Measurements from ENCODE around the gene SMKR1.
"Not testable (repeated sequence)": the region's sequence is repeated elsewhere in the genome, so short reads cannot be mapped to it uniquely, and the experiment has no call there.

Gene SMKR1

GRCh38 chr7:129489491-129489890 is 12.8 kb upstream of the SMKR1 start:
- no peak for DNase-seq

DNA sequence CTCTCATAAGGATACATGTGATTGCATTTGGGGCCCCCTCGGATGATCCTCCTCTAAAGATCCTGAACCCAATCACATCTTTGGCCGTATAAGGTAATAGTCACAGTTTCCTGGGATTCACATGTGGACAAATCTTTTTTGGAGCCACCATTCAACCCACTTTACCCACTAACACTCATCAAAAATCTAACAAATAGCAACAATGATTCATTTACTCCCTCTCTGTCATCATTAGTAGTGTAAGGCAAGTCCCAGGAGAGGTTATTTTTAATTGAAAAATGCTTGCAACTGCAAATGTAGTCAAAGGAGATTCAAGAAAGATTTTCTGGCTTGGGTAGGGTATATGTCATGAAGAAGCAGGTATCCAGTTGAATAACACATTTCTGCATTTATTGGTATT is 9.9 kb upstream of the SMKR1 start:
- DNase-seq: no peak

DNA sequence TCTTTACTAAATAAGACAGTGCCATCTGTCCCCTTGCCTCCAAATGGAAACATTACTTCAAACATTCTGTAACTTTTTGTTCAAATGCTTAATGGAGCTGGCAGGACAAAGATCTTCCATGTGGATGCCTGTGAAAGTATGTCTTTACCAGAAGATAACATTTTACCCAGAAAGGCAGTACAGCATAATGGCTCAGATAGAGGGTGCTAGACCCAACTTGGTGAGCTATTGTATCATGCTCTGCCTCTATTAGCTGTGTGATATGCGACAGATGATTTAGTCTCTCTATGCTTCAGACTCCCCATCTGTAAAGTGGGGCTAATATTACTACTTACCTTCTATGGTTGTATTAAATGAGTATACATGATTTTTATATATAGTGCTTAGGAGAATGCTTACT is 8.8 kb upstream of the SMKR1 start:
- no peak for DNase-seq

GRCh38 chr7:129494041-129494440 is 8.3 kb upstream of the SMKR1 start:
- DNase-seq: no peak

GRCh38 chr7:129495987-129496386 is 6.3 kb upstream of the SMKR1 start:
- no peak for DNase-seq

- DNase-seq: no peak
These were observed 5.7 kb upstream of the SMKR1 start for GRCh38 chr7:129496653-129497052.

- DNase-seq: no peak
These were observed 5.2 kb upstream of the SMKR1 start for GRCh38 chr7:129497156-129497555.

DNA sequence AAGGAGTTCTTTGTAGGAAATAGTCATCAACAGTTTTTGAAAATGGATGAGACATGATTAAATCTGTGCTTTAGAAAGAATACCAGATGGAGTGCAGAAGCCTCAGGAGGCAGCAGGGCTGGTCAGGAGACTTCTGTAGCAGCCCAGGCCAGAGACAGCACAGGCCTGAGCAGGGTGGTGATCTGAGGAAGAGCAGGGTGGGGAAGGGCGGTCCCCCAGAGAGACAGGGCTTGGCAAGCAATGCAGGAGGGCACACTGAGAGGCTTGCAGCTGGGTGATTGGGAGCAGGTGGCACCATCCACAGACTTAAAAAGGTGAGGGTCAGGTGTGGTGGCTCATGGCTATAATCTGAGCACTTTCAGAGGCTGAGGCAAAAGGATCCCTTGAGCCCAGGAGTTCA is 4.3 kb upstream of the SMKR1 start:
- no peak for DNase-seq

GRCh38 chr7:129499999-129500398 is 2.3 kb upstream of the SMKR1 start:
- no peak for DNase-seq

GRCh38 chr7:129502708-129503685 is 666 bp downstream of the SMKR1 start:
- DNase-seq: no peak

GRCh38 chr7:129503725-129504124 is 1.4 kb downstream of the SMKR1 start:
- no peak for DNase-seq

DNA sequence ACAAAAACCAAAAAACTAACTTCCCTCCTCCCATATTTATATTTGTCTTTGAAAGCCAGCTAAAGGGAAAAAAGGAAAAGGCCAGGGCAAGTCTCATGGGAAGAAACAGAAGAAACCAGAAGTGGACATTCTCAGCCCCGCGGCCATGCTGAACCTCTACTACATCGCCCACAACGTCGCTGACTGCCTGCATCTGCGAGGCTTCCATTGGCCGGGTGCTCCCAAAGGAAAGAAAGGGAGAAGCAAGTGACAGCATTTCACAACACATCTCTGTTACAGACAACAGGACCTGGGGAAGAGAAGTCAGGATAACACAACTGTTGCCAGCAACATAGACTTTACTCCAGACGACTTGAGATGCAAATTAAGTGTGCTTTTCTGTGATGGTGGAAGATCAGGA is 9.9 kb downstream of the SMKR1 start:
- DNase-seq: no peak

- DNase-seq: no peak
These were observed 11.2 kb downstream of the SMKR1 start for GRCh38 chr7:129513546-129513945.

GRCh38 chr7:129514683-129515082 is 12.4 kb downstream of the SMKR1 start:
- DNase-seq: no peak

- DNase-seq: no peak
These were observed 13.1 kb downstream of the SMKR1 start for GRCh38 chr7:129515381-129515780.

DNA sequence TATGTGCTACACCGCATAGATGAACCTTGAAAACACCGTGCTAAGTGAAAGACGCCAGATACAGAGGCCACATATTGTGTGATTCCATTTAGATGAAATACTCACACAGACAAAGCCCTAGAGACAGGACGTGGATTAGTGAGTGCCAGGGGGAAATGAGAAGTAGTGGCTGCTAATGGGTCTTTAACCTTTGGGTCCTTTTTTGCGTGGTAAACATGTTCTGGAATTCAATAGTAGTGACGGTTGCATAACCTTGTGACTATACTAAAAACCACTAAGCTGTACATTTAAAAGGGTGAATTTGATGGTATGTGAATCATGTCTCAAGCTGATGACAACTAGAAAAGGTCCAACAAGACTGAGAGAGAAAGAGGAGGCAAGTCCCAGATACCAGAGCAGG is 15.6 kb downstream of the SMKR1 start:
- DNase-seq: no peak

- DNase-seq: no peak
These were observed 17.1 kb downstream of the SMKR1 start for GRCh38 chr7:129519464-129519863.

DNA sequence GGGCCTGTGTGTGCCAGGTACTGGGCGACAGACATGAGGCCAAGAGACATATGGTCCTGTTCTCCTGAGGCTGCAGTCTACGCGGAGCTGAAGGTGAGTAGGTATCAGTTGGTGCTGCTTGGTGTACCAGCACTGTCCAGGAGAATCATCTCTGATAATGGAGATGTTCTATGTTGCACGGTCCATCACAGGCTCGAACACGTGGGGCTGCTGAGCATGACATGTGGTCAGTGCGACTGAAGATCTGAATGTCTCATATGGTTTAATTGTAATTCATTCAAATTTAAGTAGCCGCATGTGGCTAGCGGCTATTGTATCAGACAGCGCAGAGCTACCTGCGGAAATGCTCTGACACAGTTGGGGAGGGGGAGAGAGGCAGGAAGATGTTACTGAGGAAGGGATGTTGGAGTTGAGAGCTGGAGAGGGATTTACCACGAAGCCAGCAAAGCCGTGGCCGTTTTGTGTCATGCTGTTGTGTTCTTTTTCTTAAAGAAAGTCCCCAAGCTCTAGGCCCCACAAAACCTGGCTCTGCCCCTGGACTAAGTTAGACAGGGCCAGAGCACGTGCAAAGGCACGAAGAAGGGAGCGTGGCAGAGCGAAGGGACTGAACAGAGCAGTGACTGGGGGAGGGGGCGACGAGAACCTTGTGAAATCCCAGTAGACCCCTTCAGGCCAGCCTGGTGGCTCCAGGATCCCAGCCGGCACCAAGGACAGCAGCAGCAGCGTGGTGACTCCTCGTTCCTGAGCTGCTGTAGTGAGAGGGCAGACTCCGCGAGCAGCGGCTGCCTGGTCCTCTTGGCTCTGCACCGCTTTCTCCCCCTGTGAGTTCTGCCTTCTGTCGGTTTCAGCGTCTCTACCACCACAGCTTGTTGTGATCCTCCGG is 20.0 kb downstream of the SMKR1 start:
- DNase-seq: no peak

GRCh38 chr7:129522971-129523340 is 20.6 kb downstream of the SMKR1 start:
- DNase-seq: no peak

DNA sequence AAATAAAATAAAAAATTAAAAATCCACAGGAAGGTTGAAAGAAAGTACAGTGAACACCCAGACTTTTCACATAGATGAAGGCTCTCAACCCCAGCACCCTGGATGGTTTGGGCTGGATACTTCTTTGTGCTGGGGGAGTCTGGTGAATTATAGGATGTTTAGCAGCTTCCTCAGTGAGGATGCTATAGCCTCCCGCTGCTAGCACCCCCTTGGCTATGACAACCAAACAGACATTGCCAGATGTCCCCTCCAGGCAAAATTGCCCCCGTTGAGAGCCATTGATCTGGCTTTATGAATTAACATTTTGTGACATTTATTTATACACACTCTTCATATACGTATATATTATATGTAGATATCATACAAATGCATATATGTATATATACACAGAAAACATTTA is 21.6 kb downstream of the SMKR1 start:
- DNase-seq: no peak

GRCh38 chr7:129524405-129524804 is 22.1 kb downstream of the SMKR1 start:
- DNase-seq: not testable (repeated sequence)

DNA sequence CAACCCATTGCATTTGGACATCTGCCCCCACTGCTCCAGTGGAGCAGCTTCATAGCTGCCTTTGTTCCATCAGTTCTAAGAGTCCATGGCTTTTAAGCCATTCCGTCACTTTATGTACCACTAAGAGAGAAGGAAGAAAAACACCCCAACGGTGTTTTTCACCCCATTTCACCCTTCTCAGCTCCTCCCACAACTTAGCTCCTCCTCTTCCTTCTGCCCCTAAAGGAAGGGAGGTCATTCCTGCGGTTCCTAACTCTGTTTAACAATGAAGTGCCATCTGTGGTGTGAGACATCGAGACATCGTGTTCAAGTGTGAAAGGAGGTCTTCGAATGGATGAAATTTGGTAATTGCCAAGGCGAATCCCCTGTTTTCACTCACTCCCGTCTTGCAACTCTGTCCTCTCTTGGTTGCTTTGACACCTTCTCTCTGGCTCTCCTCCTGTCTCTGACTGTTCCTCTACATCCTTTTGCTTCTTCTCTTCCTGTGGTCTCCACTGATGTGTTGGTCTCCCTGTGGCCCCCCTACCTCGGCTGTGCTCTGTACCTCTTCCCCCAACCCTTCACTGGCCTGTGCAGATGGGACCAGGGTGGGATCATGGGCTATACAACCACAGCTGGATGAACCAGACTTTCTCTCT is 23.0 kb downstream of the SMKR1 start:
- no peak for DNase-seq

DNA sequence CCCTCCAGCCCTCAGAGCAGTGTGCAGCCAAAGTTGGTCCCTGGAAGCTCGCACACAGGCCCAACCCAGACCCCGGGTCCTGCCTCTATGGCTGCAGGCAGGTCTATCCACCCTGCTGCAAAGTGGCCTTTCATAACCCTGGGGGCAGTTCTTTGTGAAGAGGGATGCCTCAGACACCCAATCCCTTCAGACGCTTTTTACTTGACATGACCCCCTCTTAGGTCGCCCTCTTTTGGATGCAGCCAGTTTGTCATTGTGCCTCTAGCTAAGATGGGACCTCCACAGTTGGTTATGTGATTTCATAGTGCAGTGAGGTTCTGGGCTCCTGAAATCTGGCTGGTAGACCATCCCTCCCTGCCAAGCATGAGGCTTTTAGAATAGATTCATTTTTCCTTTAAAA is 27.3 kb downstream of the SMKR1 start:
- DNase-seq: no peak
